ENCODE data around the gene CYSLTR2. TPM values are rescaled to one million over a fixed set of nuclear protein-coding genes. Genes with fewer than 3 reads are reported as not detected.

Gene CYSLTR2
- total RNA-seq (not detected in 2 replicates), polyA plus RNA-seq (0.03 TPM in 1 of 2 replicates, not detected in the other), polyA minus RNA-seq (ENCODE audit: low replicate concordance) (not detected in 2 replicates)
- polyA plus RNA-seq (2012) = 0.02 TPM in 1 of 2 replicates, not detected in the other

- H3K9ac ChIP-seq (ENCODE audit: insufficient read depth, low read length) = no peak within 1 kb of the TSS
- peak; percentile 55 to 62 for DNase-seq (ENCODE audit: low read depth in 2 of 2)
- no peaks in the 10 kb centered on the region for H3K79me2 ChIP-seq (ENCODE audit: control insufficient read depth, insufficient read depth, low read length)
- no peak within 1 kb of the TSS for H2AFZ ChIP-seq (ENCODE audit: low read length)
- no peak within 1 kb of the TSS for H3K27ac ChIP-seq (ENCODE audit: insufficient read depth, low read length)
- no peak within 1 kb of the TSS for H3K4me2 ChIP-seq (ENCODE audit: extremely low read depth, insufficient read depth, low read length)
- H3K9me3 ChIP-seq (ENCODE audit: control insufficient read depth, insufficient read depth, low read depth, low read length) = no peaks in the 10 kb centered on the region
- H3K4me3 ChIP-seq (replicated peaks in 1 of 4; ENCODE audit: control extremely low read depth in 1 of 4, insufficient read depth in 1 of 4, low read depth in 3 of 4, low read length in 4 of 4) = no peak within 1 kb of the TSS
- H3K27me3 ChIP-seq (ENCODE audit: control insufficient read depth, insufficient read depth, low read length) = no peaks in the 10 kb centered on the region
- no peaks in the 10 kb centered on the region for H4K20me1 ChIP-seq (ENCODE audit: control insufficient read depth, extremely low read depth, insufficient read depth, low read length)
- TF ChIP-seq, protein P1, sequence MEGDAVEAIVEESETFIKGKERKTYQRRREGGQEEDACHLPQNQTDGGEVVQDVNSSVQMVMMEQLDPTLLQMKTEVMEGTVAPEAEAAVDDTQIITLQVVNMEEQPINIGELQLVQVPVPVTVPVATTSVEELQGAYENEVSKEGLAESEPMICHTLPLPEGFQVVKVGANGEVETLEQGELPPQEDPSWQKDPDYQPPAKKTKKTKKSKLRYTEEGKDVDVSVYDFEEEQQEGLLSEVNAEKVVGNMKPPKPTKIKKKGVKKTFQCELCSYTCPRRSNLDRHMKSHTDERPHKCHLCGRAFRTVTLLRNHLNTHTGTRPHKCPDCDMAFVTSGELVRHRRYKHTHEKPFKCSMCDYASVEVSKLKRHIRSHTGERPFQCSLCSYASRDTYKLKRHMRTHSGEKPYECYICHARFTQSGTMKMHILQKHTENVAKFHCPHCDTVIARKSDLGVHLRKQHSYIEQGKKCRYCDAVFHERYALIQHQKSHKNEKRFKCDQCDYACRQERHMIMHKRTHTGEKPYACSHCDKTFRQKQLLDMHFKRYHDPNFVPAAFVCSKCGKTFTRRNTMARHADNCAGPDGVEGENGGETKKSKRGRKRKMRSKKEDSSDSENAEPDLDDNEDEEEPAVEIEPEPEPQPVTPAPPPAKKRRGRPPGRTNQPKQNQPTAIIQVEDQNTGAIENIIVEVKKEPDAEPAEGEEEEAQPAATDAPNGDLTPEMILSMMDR (conservative IDR thresholded peaks at IDR 0.05 in 1 of 2, IDR thresholded peaks at IDR 0.05 in 1 of 2; ENCODE audit: low read depth in 1 of 2, low read length in 2 of 2) = no peak
- no peak for TF ChIP-seq EZH2 (IDR thresholded peaks at IDR 0.05; ENCODE audit: low read length, missing control alignments)
- no peaks in the 10 kb centered on the region for H3K36me3 ChIP-seq (ENCODE audit: control insufficient read depth, insufficient read depth, low read length)
- H3K4me1 ChIP-seq (ENCODE audit: control insufficient read depth, extremely low read depth, insufficient read depth, low read length) = no peaks in the 10 kb centered on the region
Observed at GRCh38 chr13:48653472-48653939, at the start of gene CYSLTR2. Gene CYSLTR2 (plus strand): TSS chr13:48653929. CDS start chr13:48706818, 52,889 bp downstream.

DNA sequence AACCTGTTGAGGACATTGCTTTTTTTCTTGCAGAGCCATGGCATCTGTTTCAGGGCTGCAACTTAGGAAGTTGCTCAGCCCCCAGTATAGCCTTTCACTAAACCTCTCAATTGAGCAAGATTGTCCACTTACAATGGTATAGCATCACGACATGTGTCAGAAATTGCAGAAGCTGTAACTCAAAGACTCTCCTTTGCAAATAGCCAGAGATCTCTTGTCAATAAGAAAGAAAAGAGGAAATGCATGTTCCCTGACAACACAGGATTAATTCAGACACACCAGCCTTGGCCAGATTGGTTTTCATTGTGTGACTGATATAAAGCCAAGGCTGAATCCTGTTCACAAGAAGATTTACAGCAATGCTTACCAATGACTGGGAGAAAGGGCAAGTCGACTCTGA lies 38.7 kb upstream of the CYSLTR2 start:
- Histone ChIP-seq H3K4me3 (replicated peaks in 1 of 4; ENCODE audit: control extremely low read depth in 1 of 4, insufficient read depth in 1 of 4, low read depth in 3 of 4, low read length in 4 of 4) (no peak overlapping the region), H3K4me1 (ENCODE audit: control insufficient read depth, extremely low read depth, insufficient read depth, low read length) (no peaks in the 10 kb centered on the region), H3K9ac (ENCODE audit: insufficient read depth, low read length) (no peak overlapping the region), H3K9me3 (ENCODE audit: control insufficient read depth, insufficient read depth, low read depth, low read length) (no peaks in the 10 kb centered on the region), H3K4me2 (ENCODE audit: extremely low read depth, insufficient read depth, low read length) (no peak overlapping the region), H3K79me2 (ENCODE audit: control insufficient read depth, insufficient read depth, low read length) (no peaks in the 10 kb centered on the region), H3K27ac (ENCODE audit: insufficient read depth, low read length) (no peak overlapping the region), H3K36me3 (ENCODE audit: control insufficient read depth, insufficient read depth, low read length) (no peaks in the 10 kb centered on the region), H4K20me1 (ENCODE audit: control insufficient read depth, extremely low read depth, insufficient read depth, low read length) (no peaks in the 10 kb centered on the region), H3K27me3 (ENCODE audit: control insufficient read depth, insufficient read depth, low read length) (no peaks in the 10 kb centered on the region), H2AFZ (ENCODE audit: low read length) (no peak overlapping the region)
- TF ChIP-seq, protein P1 (conservative IDR thresholded peaks at IDR 0.05 in 1 of 2, IDR thresholded peaks at IDR 0.05 in 1 of 2; ENCODE audit: low read depth in 1 of 2, low read length in 2 of 2) = no peak
- TF ChIP-seq EZH2 (IDR thresholded peaks at IDR 0.05; ENCODE audit: low read length, missing control alignments) = no peak
- no peak for DNase-seq (ENCODE audit: low read depth in 2 of 2)

DNA sequence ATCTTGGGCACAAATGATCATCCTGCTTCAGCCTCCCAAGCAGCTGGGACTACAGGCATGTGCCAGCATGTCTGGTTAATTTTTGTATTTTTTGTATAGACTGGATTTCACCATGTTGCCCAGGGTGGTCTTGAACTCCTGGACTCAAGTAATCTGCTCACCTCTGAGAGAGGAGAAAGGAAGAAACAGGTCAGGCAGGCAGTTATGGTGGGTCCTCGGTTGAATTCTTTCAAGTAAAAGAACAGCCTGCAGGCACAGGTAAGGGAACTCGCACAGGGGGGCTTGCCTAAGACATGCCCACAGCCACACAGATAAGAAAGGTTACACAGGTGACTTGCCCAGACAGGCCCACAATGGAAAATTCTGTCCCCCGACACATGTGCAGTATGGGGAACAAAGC lies 34.8 kb upstream of the CYSLTR2 start:
- TF ChIP-seq, protein P1 (conservative IDR thresholded peaks at IDR 0.05 in 1 of 2, IDR thresholded peaks at IDR 0.05 in 1 of 2; ENCODE audit: low read depth in 1 of 2, low read length in 2 of 2) = no peak
- TF ChIP-seq EZH2 (IDR thresholded peaks at IDR 0.05; ENCODE audit: low read length, missing control alignments) = no peak
- Histone ChIP-seq H3K4me2 (ENCODE audit: extremely low read depth, insufficient read depth, low read length) (no peak overlapping the region), H4K20me1 (ENCODE audit: control insufficient read depth, extremely low read depth, insufficient read depth, low read length) (no peaks in the 10 kb centered on the region), H3K9me3 (ENCODE audit: control insufficient read depth, insufficient read depth, low read depth, low read length) (no peaks in the 10 kb centered on the region), H3K79me2 (ENCODE audit: control insufficient read depth, insufficient read depth, low read length) (no peaks in the 10 kb centered on the region), H3K27me3 (ENCODE audit: control insufficient read depth, insufficient read depth, low read length) (no peaks in the 10 kb centered on the region), H3K9ac (ENCODE audit: insufficient read depth, low read length) (no peak overlapping the region), H2AFZ (ENCODE audit: low read length) (no peak overlapping the region), H3K27ac (ENCODE audit: insufficient read depth, low read length) (no peak overlapping the region), H3K4me3 (replicated peaks in 1 of 4; ENCODE audit: control extremely low read depth in 1 of 4, insufficient read depth in 1 of 4, low read depth in 3 of 4, low read length in 4 of 4) (no peak overlapping the region), H3K4me1 (ENCODE audit: control insufficient read depth, extremely low read depth, insufficient read depth, low read length) (no peaks in the 10 kb centered on the region), H3K36me3 (ENCODE audit: control insufficient read depth, insufficient read depth, low read length) (no peaks in the 10 kb centered on the region)
- no peak for DNase-seq (ENCODE audit: low read depth in 2 of 2)

Data from fibroblast of lung (primary cell).